ENCODE data around the gene PLD2.

Gene PLD2

GRCh38 chr17:4837471-4838308 is 30.7 kb downstream of the PLD2 start:
- Mint-ChIP-seq H3K27me3 (no peaks in the 10 kb centered on the region), H3K9me3 (no peaks in the 10 kb centered on the region), H3K27ac (no peak overlapping the region), H3K4me3 (no peak overlapping the region), H3K4me1 (peaks cover 74% of the 10 kb centered on the region)
- DNase-seq (no peak), ATAC-seq (no peak)

DNA sequence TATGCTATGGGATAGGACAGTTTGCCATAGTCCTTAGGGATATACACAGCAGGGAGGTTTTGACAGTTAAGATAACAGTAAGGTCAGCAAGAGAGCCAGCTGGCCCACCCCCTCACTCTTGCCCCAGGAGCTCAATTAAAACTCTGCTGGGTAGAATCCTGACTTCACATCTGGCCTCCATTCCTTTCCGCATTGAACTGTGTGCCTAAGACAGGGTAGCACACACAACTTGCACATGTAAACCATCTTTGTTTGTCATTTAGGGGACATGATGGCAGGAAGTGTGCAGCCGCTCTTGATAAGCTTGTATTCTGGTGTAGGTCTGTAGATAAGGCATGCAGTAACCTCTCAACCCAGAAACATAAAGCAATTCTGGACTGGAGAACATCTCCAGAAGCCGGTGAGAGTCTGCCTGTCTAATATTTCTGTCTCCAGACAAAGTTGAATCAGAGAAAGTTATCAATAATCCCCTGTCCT is 31.4 kb downstream of the PLD2 start:
- Mint-ChIP-seq H3K27ac (no peak overlapping the region), H3K4me1 (peaks cover 78% of the 10 kb centered on the region), H3K27me3 (no peaks in the 10 kb centered on the region), H3K9me3 (no peaks in the 10 kb centered on the region), H3K4me3 (no peak overlapping the region)
- ATAC-seq, result no peak
- DNase-seq, result no peak

DNA sequence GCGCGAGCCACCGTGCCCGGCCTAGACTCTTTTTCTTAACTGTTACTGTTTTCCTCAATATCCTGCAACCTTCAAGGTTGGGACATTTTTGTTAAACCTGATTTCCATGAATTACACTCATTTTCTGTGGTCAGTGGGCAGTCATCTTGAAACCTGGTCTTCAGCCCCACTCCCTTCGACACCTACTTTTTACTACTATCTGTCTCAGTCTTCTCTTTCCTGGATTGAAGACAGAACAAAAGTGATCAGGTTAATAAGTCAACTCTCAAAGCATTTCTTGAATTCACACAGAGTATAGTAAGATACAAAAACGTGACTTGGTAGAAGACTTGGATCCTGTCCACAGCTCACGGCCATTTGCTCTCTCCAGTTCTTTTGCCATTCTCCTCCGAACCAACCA is 32.3 kb downstream of the PLD2 start:
- DNase-seq (no peak), ATAC-seq (no peak)
- no peaks in the 10 kb centered on the region for H3K27me3 Mint-ChIP-seq
- H3K4me3 Mint-ChIP-seq, result no peak overlapping the region
- H3K9me3 Mint-ChIP-seq, result no peaks in the 10 kb centered on the region
- H3K4me1 Mint-ChIP-seq, result peaks cover 73% of the 10 kb centered on the region
- H3K27ac Mint-ChIP-seq, result no peak overlapping the region

- peak overlapping the region in 1 of 2 donors; percentile 84 for H3K27ac Mint-ChIP-seq
- H3K4me1 Mint-ChIP-seq, result peaks cover 63% of the 10 kb centered on the region
- ATAC-seq (peak; percentile 22), DNase-seq (no peak)
- no peaks in the 10 kb centered on the region for H3K9me3 Mint-ChIP-seq
- no peaks in the 10 kb centered on the region for H3K27me3 Mint-ChIP-seq
- peak overlapping the region; percentile 57 to 60 for H3K4me3 Mint-ChIP-seq
These were observed 33.3 kb downstream of the PLD2 start for GRCh38 chr17:4839965-4840892.

DNA sequence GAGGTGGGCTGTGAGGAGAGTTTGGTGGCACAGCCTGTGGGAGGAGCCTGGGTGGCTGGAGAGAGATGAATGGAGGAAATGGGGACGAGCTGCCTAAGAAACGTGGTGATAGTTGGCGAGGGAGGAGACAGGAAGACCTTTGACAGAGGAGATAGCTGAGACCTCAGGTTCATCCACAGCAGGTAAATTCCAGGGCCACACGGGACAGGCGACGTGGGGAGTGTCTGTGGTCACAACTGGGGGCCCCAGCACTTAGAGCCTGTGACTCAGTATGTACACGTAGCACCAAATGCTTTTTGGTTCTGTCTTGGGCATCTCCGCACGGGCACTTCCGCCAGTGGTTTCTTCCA is 33.9 kb downstream of the PLD2 start:
- peak; percentile 26 to 61 for DNase-seq
- peak; percentile 98 for ATAC-seq
- Mint-ChIP-seq H3K27ac (peak overlapping the region; percentile 4 to 84), H3K9me3 (no peaks in the 10 kb centered on the region), H3K4me3 (peak overlapping the region; percentile 57 to 60), H3K27me3 (no peaks in the 10 kb centered on the region), H3K4me1 (peaks cover 57% of the 10 kb centered on the region)

DNA sequence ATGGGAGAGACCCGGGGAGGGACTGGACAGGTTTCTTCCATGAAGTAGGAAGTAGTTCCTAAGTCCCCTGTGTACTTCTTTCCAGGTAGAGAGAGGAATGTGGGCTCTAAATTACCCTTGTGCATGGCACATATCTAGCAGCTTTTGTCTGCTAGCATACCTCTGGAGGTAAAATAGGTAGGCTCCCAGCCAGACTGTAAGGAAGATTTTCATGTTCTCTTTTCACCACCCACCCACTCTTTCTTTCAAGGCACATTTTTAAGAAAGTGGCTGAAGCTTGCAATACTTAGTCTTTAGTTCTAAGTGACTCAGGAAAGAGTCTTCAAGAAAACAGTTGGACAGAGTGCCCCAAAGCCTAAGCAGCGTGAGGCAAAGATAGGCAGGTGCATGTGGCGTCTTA is 35.4 kb downstream of the PLD2 start:
- H3K4me3 Mint-ChIP-seq, result no peak overlapping the region
- H3K4me1 Mint-ChIP-seq, result peaks cover 49% of the 10 kb centered on the region
- no peak for ATAC-seq
- H3K27me3 Mint-ChIP-seq, result no peaks in the 10 kb centered on the region
- H3K27ac Mint-ChIP-seq, result no peak overlapping the region
- no peak for DNase-seq
- no peaks in the 10 kb centered on the region for H3K9me3 Mint-ChIP-seq

DNA sequence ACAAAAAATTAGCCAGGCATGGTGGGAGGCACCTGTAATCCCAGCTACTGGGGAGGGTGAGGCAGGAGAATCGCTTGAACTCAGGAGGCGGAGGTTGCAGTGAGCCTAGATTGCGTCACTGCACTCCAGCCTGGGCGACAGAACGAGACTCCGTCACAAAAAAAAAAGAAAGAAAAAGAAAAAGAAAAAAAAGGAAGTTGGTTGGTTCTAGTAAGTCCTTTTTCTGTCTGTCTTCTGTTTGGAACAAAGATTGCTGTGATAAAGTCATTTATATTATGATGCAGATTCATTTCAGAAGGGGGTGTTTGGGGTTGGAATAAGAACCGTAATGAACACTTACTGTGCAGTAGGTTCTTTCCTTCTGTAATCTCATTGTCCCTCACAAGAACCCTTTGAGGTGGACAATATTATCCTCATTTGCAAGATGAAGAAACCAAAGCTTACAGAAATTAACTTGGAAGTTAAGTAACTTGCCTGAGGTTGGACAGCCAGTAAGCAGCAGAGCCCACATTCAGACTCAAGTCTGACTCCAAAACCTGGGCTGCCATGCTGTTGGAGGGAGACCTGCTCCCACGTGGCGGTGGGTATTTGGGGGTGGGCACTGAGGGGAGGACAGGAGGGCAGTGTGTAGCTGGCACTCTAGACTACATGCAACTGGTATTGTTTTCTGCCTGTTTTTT is 36.5 kb downstream of the PLD2 start:
- DNase-seq (no peak), ATAC-seq (no peak)
- Mint-ChIP-seq H3K4me1 (peaks cover 42% of the 10 kb centered on the region), H3K4me3 (no peak overlapping the region), H3K27me3 (no peaks in the 10 kb centered on the region), H3K27ac (no peak overlapping the region), H3K9me3 (no peaks in the 10 kb centered on the region)

GRCh38 chr17:4845118-4845517 is 38.2 kb downstream of the PLD2 start:
- DNase-seq, result no peak

DNA sequence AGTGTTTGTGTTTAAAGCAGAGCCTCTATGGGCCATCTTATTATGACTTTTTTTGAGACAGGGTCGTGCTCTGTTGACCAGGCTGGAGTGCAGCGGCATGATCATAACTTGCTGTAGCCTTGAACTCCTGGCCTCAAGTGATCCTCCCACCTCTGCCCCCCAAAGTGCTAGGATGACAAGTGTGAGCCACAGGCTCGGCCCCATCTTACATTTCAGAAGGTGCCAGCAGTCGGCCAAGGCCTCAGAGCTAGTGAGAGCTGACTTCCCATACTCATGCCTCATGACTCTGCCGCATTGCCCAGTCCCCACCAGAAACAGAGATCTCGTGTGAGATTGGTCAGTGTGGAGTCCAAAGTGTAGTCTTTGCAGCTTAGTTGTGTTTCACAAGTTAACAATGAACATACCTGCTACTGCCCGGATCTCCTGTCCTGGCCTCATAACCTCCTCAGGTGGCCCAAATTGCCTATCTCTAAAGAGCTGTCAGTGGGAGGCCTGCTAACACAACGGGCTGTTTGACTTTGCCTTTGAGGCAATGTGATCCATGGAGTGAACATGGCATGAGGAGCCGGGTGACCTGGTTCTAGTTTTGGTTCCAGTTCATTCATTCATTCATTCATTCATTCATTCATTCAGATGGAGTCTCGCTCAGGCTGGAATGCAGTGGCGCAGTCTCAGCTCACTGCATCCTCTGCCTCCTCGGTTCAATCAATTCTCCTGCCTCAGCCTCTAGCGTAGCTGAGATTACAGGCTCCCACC is 39.9 kb downstream of the PLD2 start:
- Mint-ChIP-seq H3K27me3 (peaks cover 6% of the 10 kb centered on the region), H3K27ac (no peak overlapping the region), H3K4me1 (peaks cover 30% of the 10 kb centered on the region), H3K4me3 (no peak overlapping the region), H3K9me3 (no peaks in the 10 kb centered on the region)
- DNase-seq (no peak), ATAC-seq (no peak)

More at GRCh38 chr17:4845118-4845517, 38.2 kb downstream of the PLD2 start:
- no peak for ATAC-seq
- Mint-ChIP-seq H3K27ac (no peak overlapping the region), H3K9me3 (no peaks in the 10 kb centered on the region), H3K4me1 (peaks cover 36% of the 10 kb centered on the region), H3K27me3 (no peaks in the 10 kb centered on the region), H3K4me3 (no peak overlapping the region)

- peaks cover 34% of the 10 kb centered on the region for H3K4me1 Mint-ChIP-seq
- peaks cover 6 to 7% of the 10 kb centered on the region in 2 donors for H3K9me3 Mint-ChIP-seq
- DNase-seq (no peak), ATAC-seq (no peak)
- H3K27me3 Mint-ChIP-seq, result peaks cover 6% of the 10 kb centered on the region
- no peak overlapping the region for H3K4me3 Mint-ChIP-seq
- no peak overlapping the region for H3K27ac Mint-ChIP-seq
These were observed 42.1 kb downstream of the PLD2 start for GRCh38 chr17:4849011-4849536.

- ATAC-seq, result no peak
- peaks cover 6% of the 10 kb centered on the region for H3K27me3 Mint-ChIP-seq
These were observed 43.3 kb downstream of the PLD2 start for GRCh38 chr17:4850246-4850645.

DNA sequence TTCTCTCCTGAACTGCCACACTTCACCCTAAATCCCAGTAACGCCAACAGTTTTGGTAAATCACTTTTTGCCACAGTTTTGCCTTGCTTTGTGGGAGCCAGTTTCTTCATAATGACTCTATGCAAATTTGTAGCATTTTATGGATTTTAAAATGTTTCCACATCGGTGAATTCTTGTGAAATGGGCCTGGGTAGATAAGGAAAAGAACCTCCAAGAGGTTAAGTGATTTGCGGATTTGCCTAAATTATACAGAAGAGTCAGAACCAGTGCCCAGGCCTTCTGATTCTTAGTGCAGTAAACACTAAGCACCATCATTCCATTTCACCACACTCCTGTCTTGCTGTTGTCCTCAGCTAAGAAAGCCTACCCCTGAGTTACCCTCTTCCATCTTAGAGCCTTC is 44.1 kb downstream of the PLD2 start:
- no peak for ATAC-seq
- peaks cover 40% of the 10 kb centered on the region for H3K4me1 Mint-ChIP-seq
- H3K4me3 Mint-ChIP-seq, result no peak overlapping the region
- no peak overlapping the region for H3K27ac Mint-ChIP-seq
- H3K9me3 Mint-ChIP-seq, result peaks cover 6 to 7% of the 10 kb centered on the region in 2 donors
- DNase-seq, result no peak
- H3K27me3 Mint-ChIP-seq, result peaks cover 6% of the 10 kb centered on the region

More at GRCh38 chr17:4850246-4850645, 43.3 kb downstream of the PLD2 start:
- no peak overlapping the region for H3K27ac Mint-ChIP-seq
- H3K4me1 Mint-ChIP-seq, result peaks cover 40% of the 10 kb centered on the region
- DNase-seq, result no peak
- H3K9me3 Mint-ChIP-seq, result peaks cover 6 to 7% of the 10 kb centered on the region in 2 donors
- H3K4me3 Mint-ChIP-seq, result no peak overlapping the region

GRCh38 chr17:4852567-4853207 is 45.7 kb downstream of the PLD2 start:
- peak overlapping the region in 1 of 2 donors; percentile 95 for H3K27ac Mint-ChIP-seq
- DNase-seq, result peak in 1 of 2 donors; percentile 17

DNA sequence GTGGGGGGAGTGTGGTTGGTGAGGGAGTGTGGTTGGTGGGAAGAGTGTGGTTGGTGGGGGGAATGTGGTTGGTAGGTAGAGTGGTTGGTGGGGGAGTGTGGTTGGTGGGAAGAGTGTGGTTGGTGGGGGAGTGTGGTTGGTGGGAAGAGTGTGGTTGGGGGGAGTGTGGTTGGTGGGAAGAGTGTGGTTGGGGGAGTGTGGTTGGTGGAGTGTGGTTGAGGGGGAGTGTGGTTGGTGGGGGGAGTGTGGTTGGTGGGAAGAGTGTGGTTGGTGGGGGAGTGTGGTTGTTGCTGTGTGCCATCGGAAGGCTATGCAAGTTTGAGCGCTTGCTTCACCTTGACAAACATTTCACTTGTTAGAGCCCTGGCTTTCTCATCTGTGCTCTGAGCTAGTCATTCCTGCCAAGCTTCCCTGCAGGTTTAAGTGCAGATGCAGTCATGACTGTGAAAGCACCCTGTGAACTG is 46.3 kb downstream of the PLD2 start:
- Mint-ChIP-seq H3K9me3 (peaks cover 6 to 7% of the 10 kb centered on the region in 2 donors), H3K4me3 (peak overlapping the region in 1 of 2 donors; percentile 29), H3K27ac (peak overlapping the region; percentile 60 to 94), H3K27me3 (peaks cover 6% of the 10 kb centered on the region), H3K4me1 (peaks cover 40% of the 10 kb centered on the region)
- peak in 1 of 2 donors; percentile 27 for DNase-seq
- ATAC-seq, result peak; percentile 62

More at GRCh38 chr17:4852567-4853207, 45.7 kb downstream of the PLD2 start:
- H3K27me3 Mint-ChIP-seq, result peaks cover 6% of the 10 kb centered on the region
- H3K4me3 Mint-ChIP-seq, result peak overlapping the region in 1 of 2 donors; percentile 51
- peaks cover 6 to 7% of the 10 kb centered on the region in 2 donors for H3K9me3 Mint-ChIP-seq
- peak; percentile 50 for ATAC-seq
- peaks cover 40% of the 10 kb centered on the region for H3K4me1 Mint-ChIP-seq

Measured in stimulated activated naive CD8-positive, alpha-beta T cell treated with anti-CD3 and anti-CD28 coated beads, Interleukin-15, amount 100 ng/mL, for 72 hours (primary cell).